Type B pancreatic cell (in vitro differentiated cells): Measurements from ENCODE around the gene DNAI2. TPM values are rescaled to one million over a fixed set of nuclear protein-coding genes. Genes with fewer than 3 reads are reported as not detected.

Experiments used
- DNase-seq: peaks from one replicate; pipeline ENCODE4 v3.0.0; 2021; ENCODE audit warnings: mixed read lengths; ENCODE audit not compliant: unreplicated experiment; ENCODE audit errors: extremely low spot score
- H3K27ac Mint-ChIP-seq: 2 replicates; pipeline ENCODE4 v1.8.0; 2021; ENCODE audit warnings: mild to moderate bottlenecking, mixed read lengths
- H3K27me3 Mint-ChIP-seq: 2 replicates; pipeline ENCODE4 v1.8.0; 2021; ENCODE audit warnings: mixed read lengths
- H3K36me3 Mint-ChIP-seq: 2 replicates; pipeline ENCODE4 v1.8.0; 2021; ENCODE audit warnings: mixed read lengths
- H3K4me1 Mint-ChIP-seq: one replicate; pipeline ENCODE4 v1.8.0; 2021; ENCODE audit warnings: mixed read lengths; ENCODE audit not compliant: unreplicated experiment
- H3K4me3 Mint-ChIP-seq: 2 replicates; pipeline ENCODE4 v1.8.0; 2021; ENCODE audit warnings: mild to moderate bottlenecking, mixed read lengths
- H3K9me3 Mint-ChIP-seq: 2 replicates; pipeline ENCODE4 v1.8.0; 2021; ENCODE audit warnings: mixed read lengths
- long read RNA-seq: library from polyadenylated mRNA; unstranded; transcript quantifications from one replicate; pipeline ENCODE4 v2.0.0, GENCODE V29; 2020
- total RNA-seq: library from RNA; stranded (reverse); gene quantifications from 2 replicates; pipeline ENCODE4 v1.2.1, GENCODE V29; 2021; ENCODE audit warnings: low replicate concordance
- TF ChIP-seq, protein P1 (sequence below): fragments of 200-600 bp; sonication (generic); conservative IDR thresholded peaks from 2 replicates; pipeline ENCODE4 v1.5.0; 2021; ENCODE audit warnings: antibody characterized with exemption, mild to moderate bottlenecking

Gene DNAI2, protein sequence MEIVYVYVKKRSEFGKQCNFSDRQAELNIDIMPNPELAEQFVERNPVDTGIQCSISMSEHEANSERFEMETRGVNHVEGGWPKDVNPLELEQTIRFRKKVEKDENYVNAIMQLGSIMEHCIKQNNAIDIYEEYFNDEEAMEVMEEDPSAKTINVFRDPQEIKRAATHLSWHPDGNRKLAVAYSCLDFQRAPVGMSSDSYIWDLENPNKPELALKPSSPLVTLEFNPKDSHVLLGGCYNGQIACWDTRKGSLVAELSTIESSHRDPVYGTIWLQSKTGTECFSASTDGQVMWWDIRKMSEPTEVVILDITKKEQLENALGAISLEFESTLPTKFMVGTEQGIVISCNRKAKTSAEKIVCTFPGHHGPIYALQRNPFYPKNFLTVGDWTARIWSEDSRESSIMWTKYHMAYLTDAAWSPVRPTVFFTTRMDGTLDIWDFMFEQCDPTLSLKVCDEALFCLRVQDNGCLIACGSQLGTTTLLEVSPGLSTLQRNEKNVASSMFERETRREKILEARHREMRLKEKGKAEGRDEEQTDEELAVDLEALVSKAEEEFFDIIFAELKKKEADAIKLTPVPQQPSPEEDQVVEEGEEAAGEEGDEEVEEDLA
- total RNA-seq, result 0.21 and 0.87 TPM in 2 replicates
- long read RNA-seq, result 0 reads

DNA sequence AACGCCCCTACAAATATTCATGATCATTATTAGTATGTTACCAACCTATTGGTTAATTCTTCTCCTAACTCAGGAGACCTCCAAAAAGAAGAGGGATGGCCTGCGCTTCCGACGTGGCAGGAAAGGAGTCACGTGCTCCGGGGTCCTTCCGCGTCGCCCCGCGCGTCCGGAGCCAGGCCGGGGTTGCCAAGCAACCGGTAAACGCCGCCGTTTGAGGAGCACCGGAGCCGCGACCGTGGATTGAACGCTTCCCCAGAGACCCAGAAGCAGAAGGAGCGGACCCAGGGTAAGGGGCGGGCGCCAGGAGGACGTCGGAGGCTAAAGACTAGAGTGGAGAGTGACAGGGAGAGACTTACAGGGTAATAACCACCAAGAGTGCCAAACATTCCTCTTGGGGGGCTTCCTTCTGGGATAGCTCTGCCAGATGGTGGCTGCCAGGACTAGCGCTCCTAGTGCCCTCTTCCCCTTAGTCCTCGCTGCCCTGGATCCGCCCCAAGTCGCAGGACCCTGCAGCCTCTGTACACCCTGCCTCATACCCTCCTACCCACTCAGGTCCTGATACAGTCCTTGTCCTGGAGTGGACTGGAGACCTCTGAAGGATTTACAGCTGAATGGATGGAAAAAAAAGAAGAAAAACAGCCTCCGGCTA, at the start of gene DNAI2:
DNAI2 (plus strand) TSS at position 175 of the 649 bp plus-strand sequence. CDS start 7,584 bp downstream, outside the sequence.
- Mint-ChIP-seq H3K4me3 (peak within 1 kb of the TSS; percentile 74), H3K27ac (peak within 1 kb of the TSS; percentile 21), H3K36me3 (no peaks in the 10 kb centered on the region), H3K27me3 (peaks cover 40% of the 10 kb centered on the region), H3K4me1 (peaks cover 39% of the 10 kb centered on the region), H3K9me3 (no peaks in the 10 kb centered on the region)
- no peak for DNase-seq
- TF ChIP-seq, protein P1, sequence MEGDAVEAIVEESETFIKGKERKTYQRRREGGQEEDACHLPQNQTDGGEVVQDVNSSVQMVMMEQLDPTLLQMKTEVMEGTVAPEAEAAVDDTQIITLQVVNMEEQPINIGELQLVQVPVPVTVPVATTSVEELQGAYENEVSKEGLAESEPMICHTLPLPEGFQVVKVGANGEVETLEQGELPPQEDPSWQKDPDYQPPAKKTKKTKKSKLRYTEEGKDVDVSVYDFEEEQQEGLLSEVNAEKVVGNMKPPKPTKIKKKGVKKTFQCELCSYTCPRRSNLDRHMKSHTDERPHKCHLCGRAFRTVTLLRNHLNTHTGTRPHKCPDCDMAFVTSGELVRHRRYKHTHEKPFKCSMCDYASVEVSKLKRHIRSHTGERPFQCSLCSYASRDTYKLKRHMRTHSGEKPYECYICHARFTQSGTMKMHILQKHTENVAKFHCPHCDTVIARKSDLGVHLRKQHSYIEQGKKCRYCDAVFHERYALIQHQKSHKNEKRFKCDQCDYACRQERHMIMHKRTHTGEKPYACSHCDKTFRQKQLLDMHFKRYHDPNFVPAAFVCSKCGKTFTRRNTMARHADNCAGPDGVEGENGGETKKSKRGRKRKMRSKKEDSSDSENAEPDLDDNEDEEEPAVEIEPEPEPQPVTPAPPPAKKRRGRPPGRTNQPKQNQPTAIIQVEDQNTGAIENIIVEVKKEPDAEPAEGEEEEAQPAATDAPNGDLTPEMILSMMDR, result no peak

DNA sequence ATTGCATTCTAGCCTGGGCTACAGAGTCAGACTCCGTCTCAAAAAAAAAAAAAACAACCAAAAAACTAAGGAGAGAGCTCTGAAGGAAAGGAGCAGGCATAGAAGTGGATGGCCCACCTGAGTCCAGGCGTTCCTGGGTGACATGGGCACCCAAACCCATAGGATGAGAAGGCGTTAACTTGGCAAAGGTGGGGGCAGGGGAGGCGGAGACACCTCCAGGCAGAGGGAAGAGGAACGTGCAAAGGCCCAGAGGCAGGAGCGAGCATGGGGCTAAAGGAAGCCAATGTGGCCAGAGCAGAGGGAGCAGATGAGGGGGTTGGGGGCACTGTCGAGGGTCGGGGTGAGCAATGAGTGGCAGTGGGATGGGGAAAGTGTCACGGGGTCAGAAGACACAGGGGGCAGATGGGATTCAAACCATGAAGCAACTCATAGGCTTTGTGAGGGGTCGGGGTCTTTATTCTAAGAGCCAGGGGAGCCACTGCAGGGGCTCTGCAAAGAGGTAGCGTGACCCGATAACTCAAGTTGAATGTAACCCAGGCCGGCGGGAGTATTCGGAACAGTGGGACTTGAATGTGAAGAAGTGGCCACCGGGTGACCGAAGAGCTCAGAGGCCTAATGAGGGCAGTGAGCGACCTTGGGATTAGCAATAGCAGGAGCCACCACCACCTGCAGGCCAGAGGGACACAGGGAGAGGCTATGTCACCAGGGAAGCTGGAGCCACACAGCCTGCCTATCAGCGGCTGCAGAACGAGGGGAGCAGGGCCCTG, 48.9 kb upstream of the DNAI2 start:
- H3K9me3 Mint-ChIP-seq, result peaks cover 4% of the 10 kb centered on the region
- peaks cover 19% of the 10 kb centered on the region for H3K4me1 Mint-ChIP-seq
- no peak overlapping the region for H3K4me3 Mint-ChIP-seq
- peaks cover 7% of the 10 kb centered on the region for H3K27me3 Mint-ChIP-seq
- H3K36me3 Mint-ChIP-seq, result no peaks in the 10 kb centered on the region
- DNase-seq, result no peak
- no peak overlapping the region for H3K27ac Mint-ChIP-seq
- TF ChIP-seq, protein P1, result no peak

DNA sequence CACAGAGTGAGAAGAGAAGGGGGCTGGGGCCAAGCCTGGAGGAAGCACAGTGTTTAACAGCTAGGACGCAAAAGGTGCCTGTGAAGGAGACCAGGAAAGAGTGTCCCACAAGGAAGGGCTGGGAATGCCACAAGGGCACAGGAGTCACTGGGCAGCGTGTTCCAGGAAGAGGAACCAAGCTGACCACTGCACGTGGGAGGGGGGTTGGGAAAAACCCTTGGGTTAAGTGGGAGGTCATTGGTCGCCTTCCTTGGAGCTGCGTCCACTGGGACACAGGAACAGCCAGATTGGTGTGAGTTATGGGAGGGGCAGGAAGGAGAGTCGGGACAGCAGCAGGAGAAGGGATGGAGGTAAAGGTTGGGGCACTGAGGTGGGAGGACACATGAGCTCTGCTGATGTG, 47.8 kb upstream of the DNAI2 start:
- Mint-ChIP-seq H3K4me3 (no peak overlapping the region), H3K27me3 (peaks cover 7% of the 10 kb centered on the region), H3K9me3 (peaks cover 4% of the 10 kb centered on the region), H3K36me3 (no peaks in the 10 kb centered on the region), H3K27ac (no peak overlapping the region), H3K4me1 (peaks cover 19% of the 10 kb centered on the region)
- no peak for DNase-seq
- TF ChIP-seq, protein P1, result no peak

DNA sequence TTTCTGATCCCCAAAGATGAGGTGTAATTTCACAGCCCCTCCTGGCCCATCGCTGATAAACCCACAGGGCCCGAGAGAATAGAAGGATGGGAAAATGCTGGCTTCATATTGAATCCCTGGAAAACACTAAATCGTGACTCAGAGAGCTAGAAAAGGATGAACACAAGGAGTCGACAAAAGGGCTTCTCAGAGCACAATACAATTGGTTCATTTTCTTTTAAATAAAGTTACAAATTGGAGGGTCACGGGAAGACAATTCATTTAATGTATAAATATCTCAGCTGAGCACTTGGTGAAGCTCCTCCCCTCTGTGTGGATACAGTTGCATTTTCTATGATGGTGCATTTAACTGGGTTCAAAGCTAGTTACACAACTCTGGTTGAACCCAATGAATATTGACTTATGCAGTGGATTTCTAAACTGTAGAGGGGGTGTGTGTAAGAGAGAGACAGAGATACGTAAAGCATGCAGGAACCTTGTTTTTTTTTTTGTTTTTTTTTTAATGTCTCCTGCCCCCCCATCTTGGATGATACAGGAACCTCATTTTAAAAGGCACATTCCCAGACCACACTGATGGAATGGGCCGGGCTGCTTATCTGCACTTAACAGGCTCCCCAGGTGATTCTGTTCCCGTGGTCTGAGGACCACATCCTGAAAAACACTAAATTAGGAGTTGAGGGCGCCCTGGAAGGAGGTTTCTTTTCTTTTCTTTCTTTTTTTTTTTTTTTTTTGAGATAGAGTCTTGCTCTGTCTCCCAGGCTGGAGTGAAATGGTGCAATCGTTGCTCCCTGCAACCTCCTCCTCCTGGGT, 46.6 kb upstream of the DNAI2 start:
- H3K27ac Mint-ChIP-seq, result no peak overlapping the region
- TF ChIP-seq, protein P1, result no peak
- no peak for DNase-seq
- peaks cover 4% of the 10 kb centered on the region for H3K9me3 Mint-ChIP-seq
- H3K4me3 Mint-ChIP-seq, result no peak overlapping the region
- H3K27me3 Mint-ChIP-seq, result peaks cover 7% of the 10 kb centered on the region
- H3K4me1 Mint-ChIP-seq, result peaks cover 19% of the 10 kb centered on the region
- no peaks in the 10 kb centered on the region for H3K36me3 Mint-ChIP-seq
